Right lobe of liver (tissue), 4 donors: ENCODE results near the gene NKX6-1.

Experiments
- CTCF ChIP-seq, 4 donors: fragments of 200-600 bp in 3 of 4; fragments of 450-650 bp in 1 of 4; IDR thresholded peaks; one replicate each; pipeline versions ENCODE4 v1.5.1 to v1.8.0; 2016 to 2022; ENCODE audit warnings: antibody characterized with exemption in 4 of 4, mild to moderate bottlenecking in 2 of 4
- POLR2A ChIP-seq: fragments of 450-650 bp; IDR thresholded peaks from one replicate; pipeline ENCODE4 v1.6.1; 2017; ENCODE audit warnings: antibody characterized with exemption, mild to moderate bottlenecking
- donor health status: DM: no; HTN: no; CAD: no.
- donor health status: DM: no; HTN: no; CAD: no.
- donor health status: DM: no; HTN: yes; CAD: no.

DNA sequence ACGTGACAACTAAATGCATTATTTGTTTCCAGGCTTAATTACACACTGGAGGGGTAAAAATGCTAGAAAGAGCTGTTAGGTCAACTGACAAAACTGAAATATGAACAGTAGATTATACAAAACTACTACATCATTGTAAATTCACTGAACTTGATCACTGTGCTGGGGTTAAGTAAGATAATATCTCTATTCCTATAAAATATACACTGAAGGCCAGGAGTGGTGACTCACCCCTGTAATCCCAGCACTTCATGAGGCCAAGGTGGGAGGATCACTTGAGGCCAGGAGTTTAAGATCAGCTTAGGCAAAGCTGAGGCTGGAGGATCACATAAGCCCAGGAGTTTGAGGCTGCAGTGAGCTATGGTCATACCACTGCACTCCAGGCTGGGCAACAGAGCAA is 31.8 kb upstream of the NKX6-1 start:
- no peak for TF ChIP-seq CTCF (IDR thresholded peaks at IDR 0.05)
- no peak for TF ChIP-seq POLR2A
